ENCODE results near the gene SLC5A2.
"Not testable (repeated sequence)": the region's sequence is repeated elsewhere in the genome, so short reads cannot be mapped to it uniquely, and the experiment has no call there.

Gene SLC5A2

DNA sequence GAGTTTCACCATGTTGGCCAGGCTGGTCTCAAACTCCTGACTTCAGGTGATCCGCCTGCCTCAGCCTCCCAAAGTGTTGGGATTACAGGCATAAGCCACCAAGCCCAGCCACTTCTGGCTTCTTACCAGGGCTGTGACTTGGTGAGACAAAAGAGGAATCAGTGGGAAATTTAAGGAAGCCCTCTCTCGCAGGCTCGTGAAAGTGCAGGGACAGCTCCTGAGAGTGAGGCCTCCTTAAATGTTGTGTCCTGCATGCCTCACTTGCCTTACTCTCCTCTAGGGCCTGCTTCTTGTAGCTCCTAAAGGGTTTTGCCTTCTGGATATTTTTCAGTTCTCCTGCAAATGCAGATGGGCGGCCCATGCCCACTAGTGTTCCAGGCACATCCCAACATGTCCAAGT lies 50.0 kb downstream of the SLC5A2 start:
- no peak for DNase-seq

DNA sequence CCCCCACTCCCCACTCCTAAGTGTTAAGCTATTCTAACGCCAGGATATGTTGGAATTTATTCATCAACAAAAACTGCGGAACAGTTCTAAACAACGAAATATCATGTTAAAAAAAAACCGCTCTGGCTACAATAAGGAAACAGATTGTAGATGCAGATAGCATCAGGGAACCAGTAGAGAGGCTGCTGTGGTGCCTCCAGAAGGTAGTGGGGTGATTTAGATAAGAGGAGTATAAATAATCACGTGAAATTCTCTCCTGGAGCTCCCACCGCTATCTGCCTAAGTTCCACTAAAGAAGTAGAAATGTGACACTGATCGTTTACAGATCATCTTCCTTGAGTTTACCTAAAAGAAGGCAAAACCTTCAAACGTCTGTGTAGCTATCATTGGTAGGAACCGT lies 52.8 kb downstream of the SLC5A2 start:
- DNase-seq, result peak; percentile 76

DNA sequence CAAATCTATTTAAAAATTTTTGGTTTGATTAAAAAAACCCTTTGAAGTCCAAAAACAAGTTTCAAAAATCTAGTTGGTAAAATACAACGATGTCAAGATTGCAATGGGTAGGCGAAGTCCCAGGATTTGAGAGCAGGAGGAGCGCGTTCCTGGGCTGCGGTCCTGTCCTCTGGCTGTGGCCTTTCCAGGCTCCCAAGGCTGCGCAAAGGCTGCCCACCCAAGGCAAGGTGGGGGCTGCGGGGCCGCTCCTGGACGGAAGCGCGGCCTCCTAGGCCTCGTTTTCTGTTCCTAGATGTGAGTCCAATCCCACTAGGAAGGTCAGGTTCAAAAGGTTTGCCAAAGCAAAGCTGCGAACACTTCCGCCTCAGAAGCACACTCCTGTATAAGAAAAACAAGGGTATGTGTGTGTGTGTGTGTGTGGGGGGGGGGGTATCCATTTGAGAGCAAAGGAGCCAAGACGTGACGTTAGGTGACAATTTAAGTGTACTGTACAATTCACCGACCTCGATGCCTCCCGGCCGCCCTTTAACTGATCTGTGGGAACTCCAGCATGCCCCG lies 54.0 kb downstream of the SLC5A2 start:
- DNase-seq, result no peak

DNA sequence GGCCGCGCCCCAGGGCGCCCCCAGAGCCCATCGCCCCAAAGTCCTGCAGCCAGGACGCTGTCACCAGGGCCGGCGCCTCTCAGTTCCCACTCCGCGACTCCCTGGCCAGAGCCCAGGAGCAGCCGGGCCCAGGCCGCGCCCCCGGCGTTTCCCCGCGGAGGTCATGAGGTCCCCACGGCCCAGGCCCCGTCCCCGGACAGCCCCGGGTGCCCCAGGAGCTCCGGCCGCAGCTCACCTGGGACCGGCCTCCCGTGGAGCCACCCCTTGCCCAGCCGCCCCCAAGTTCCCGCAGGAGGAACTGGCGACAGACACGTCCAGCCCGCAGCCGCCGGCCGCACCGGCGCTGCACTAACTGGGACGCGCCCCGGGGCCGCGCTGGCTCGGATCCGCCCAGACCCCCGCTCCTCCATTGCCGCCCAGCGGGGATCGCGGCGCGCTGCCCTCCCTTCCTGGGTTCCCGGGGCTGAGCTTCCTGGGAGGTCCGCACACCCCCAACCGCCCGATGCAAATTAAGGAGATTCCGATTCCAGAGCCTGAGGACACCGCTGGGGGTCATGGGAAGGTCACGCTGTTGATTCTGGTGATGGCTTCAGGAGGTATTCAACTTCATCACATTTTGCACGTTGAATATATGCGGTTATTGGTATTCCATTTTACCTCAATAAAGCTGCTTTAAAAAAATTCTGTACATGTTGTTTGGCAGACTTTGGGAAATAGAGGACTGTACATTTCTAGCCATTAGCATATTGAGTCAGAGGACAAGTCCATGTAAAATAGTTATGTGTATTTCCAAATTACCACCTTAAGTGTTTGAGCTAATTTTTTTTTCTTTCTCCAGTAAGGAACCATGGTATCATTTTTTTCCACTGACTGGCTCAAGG lies 54.7 kb downstream of the SLC5A2 start:
- no peak for DNase-seq

DNA sequence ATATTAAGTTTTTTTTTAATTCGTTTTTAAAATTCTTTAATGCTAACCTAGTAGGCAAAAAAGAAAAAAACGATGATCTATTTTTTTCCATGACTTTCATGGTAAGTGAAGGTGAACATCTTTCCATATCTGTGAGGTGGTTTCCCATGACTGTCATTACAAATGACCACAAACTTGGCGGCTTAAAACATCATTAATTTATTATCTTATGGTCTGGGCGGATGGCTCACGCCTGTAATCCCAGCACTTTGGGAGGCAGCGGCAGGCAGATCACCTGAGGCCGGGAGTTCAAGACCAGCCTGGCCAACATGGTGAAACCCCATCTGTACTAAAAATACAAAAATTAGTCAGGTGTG lies 55.3 kb downstream of the SLC5A2 start:
- not testable (repeated sequence) for DNase-seq

DNA sequence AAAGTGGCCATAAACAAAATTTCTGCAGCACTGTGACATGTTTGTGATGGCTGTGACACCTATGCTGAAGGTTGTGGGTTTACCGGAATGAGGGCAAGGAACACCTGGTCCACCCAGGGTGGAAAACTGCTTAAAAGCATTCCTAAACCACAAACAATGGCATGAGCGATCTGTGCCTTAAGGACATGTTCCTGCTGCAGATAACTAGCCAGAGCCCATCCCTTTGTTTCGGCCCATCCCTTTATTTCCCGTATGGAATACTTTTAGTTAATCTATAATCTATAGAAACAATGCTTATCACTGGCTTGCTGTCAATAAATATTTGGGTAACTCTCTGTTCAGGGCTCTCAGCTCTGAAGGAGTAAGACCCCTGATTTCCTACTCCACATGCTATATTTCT lies 56.8 kb downstream of the SLC5A2 start:
- not testable (repeated sequence) for DNase-seq

Measured in GF-D8 (cell line).